SW 1271 (cell line): ENCODE results near the gene SYTL3.

ENCODE experiments used
- DNase-seq, 2 experiments: peaks; one replicate each; lab custom pipeline; 2025; lab: John Stamatoyannopoulos, UW

Gene SYTL3

GRCh38 chr6:158758941-158759479 is 109.2 kb downstream of the SYTL3 start:
- DNase-seq, result no peak

GRCh38 chr6:158759966-158760617 is 110.2 kb downstream of the SYTL3 start:
- no peak for DNase-seq

DNA sequence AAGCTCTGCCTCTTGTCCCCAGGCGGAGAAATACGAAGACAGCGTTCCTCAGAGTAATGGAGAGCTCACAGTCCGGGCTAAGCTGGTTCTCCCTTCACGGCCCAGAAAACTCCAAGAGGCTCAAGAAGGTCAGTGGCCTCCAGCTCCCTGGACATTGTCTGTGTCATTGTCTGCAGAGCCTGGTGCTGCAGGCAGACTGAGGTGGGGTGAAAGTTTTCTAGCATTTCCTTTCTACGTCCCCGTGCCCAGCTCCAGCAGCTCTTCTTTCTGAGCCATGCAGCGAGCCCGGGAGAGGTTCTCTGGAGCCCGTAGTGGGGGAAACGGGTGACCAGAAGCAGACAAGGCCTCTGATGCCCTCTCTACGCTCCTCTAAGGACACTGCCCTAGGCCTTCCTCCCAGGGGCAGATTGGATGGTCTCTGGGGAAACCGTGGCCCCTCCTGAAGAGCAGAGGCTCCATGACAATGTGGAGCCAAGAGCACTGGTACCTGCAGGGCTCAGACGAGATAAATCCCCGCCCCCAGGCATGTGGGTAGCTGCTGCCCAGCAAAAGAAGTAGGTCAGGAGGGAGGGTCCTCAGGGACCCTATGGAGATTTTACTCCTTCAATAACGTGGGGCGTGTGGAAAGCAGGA is 110.9 kb downstream of the SYTL3 start:
- DNase-seq, result no peak

DNA sequence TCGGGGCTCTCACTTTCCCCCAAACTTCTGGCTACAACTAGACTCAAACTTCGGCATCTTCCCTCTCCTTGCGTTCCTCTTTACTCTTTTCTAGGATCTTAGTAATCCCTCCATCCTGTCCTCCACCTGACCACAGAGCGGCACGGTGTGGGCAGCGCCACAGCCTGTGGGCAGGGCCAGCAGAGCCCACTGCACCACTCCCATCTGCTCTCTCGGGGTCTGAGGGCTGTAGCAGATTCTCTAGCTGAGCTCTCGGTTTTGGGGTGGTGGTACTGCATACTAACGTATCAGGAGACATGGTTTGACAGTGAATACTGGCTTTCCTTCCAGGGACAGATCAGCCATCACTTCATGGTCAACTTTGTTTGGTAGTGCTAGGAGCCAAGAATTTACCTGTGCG is 111.9 kb downstream of the SYTL3 start:
- DNase-seq, result no peak

DNA sequence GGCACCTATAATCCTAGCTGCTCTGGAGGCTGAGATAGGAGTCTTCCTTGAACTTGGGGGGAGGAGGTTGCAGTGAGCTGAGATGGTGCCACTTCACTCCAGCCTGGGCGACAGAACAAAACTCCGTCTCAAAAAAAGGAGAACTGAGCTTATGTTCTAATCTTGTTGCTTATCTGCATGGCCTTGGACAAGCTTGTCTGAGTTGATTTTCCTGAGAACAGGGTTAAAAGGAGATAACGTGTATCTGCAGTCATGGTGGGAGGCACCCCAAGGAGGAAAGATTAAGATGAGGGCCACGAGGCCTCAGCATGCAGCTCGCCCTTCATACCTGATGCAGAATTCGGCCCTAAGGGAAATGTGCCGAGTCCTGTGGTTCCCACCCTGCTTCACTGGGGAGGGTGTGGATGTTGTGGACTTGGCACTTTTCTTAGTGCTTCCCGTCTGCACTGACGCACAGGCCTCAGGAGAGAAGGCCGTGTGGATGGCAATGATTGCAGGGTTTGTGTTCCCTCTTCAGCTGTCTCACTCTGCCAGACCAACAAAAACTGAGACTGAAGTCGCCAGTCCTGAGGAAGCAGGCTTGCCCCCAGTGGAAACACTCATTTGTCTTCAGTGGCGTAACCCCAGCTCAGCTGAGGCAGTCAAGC is 113.1 kb downstream of the SYTL3 start:
- DNase-seq, result no peak

GRCh38 chr6:158763434-158764182 is 113.8 kb downstream of the SYTL3 start:
- no peak for DNase-seq

- no peak for DNase-seq
Observed at GRCh38 chr6:158764183-158764849, 114.5 kb downstream of the SYTL3 start.

GRCh38 chr6:158764926-158765325 is 115.1 kb downstream of the SYTL3 start:
- no peak for DNase-seq

DNA sequence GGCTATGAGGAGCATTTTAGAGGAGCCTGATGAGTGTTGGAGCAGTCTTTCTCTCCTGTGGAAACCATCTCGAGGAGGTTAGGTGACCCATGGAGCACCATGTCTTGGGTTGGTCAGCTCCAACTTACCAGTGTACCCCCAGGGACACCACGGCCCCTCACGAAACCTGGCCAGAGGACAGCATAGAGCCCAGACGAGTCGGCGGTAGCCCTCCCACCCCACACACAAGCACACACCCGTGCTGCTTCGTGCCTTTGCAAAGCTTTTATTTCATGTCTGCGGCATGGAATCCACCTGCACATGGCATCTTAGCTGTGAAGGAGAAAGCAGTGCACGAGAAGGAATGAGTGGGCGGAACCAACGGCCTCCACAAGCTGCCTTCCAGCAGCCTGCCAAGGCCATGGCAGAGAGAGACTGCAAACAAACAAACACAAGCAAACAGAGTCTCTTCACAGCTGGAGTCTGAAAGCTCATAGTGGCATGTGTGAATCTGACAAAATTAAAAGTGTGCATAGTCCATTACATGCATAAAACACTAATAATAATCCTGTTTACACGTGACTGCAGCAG is 115.7 kb downstream of the SYTL3 start:
- DNase-seq, result no peak

DNA sequence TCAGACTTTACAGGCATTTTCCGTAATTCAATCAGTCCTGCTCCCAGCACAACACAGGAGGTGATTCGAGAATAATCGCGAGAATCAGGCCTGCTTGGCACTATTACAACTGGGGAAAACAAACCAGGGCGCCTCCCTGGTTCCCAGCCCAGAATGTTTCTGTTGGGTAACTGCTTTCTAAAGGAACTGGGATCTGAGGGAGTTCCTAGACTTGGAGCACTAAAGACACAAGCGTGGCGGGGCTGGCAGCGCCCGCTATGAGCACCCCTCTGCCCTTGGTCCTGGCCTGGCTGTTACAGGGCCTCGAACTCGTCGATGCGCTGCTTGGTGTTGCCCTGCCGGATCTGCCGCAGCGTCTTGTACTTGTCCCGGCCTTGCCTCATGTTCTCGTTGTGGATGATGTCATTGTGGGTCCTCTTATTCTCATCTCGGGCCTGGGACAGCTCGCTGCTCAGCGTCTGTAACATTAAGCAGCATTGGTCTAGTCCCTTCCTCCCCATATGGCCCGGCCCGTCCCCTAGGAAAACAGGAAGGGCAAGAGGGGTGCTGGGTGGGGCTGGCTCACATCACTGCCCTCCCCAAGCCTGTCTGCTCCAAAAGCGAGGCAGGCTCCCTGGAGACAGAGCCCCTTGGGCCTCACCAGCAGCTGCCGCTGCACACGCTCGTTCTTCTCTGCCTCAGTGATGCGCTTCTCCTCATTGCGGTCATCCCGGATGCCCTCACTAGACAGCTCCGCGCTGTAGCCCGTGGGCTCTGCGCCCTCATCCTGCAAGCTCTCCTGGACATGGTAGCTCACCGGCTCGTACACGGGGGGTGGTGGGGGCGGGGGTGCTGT is 117.0 kb downstream of the SYTL3 start:
- DNase-seq, result no peak

- DNase-seq, result no peak
Observed at GRCh38 chr6:158767709-158768108, 117.9 kb downstream of the SYTL3 start.

- DNase-seq, result no peak
Observed at GRCh38 chr6:158768436-158768835, 118.6 kb downstream of the SYTL3 start.

DNA sequence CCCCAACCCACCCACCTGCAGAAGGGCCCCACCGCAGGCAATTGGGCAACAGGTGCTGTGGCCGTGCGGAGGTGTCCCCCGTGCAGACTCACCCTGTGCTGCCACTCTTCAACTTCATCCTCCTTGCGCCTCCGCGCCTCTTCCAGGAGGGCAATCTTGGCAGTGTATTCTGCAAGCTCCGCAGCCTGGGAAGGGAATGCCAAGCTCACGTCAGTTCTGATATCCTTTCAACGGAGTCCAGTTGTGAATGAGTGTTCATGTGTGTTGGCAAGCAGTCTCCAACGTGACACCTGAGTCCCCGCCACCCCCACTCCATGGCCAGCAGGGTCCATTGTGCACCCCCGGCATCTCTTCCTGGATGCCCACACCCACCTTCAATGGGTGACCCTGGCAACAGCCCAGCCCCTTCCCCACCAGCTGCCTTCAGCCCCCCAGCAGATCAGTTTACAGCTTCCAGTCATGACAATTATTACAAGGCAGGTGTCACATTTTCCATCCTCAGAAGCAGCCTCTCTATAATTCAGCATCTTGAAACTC is 119.4 kb downstream of the SYTL3 start:
- DNase-seq, result no peak

- no peak for DNase-seq
Observed at GRCh38 chr6:158769771-158770432, 120.0 kb downstream of the SYTL3 start.

DNA sequence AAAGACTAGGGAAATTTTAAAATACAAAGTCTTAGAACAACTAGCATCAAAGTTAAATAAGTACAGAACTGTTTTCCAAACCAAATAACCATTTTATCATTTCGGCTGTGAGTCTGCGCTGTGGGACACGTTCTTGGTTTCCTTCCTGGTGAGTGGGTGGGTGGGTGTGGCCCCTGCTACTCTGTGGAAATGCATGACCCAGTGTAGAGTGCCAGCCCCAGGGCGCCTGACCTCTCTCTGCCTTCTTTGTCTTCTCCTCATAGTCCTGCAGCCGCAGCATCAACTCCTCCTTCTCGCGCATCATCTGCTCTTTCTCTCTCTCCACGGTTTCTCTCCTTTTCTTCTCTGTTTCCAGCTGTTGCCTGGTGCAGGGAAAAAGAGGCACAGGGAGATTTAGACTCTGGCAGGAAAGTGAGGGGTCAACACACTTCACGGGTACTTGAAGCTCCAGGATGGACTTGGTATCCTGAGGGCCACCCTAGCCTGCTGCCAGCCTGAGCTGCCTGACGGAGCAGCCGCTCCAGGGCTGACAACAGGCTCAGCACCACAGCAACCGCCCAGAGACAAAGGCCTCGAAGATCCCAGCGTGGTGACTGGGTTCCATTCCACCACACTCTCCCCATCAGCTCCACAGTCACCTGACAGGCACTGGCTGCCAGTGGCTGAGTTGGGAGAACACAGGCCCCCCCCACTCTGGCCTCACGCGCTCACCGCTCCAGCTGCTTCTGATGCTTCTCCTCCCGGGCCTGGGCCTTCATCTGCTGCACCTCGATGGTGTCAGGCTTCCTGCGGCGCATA is 120.9 kb downstream of the SYTL3 start:
- no peak for DNase-seq

DNA sequence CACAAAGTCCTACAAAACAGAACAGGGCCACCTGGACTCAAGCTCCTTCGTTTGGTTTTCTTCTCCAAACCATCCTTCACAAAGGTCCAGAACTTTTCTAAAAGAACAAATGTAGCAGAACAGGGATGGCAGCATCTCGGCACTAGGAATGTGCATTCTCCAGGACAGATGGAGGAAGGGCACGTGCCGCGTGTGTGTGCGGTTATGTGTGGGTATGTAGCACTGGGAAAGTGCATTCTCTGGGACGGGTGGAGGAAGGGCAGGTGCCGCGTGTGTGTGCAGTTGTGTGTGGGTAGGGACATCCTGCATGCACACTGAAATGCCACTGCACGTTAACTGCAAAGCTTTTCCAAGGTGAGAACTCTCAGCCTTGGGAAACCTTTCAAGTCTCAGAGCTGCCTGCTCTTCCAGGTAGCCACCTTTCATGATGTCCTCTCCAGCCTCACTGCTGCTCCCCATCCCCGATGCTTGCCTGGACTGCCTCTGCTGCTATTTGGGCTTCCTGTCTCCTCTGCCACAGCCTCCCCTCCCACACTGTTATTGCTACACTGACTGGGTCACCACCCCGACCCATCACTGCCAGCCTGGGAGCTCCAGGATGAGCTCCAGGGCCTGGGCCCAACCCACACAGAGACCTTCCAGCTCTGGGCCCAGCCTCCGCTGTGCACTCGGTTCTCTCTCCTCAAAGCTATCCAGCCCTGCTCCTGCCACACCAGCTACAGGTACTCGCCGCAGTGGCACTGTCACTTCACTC is 121.7 kb downstream of the SYTL3 start:
- no peak for DNase-seq

DNA sequence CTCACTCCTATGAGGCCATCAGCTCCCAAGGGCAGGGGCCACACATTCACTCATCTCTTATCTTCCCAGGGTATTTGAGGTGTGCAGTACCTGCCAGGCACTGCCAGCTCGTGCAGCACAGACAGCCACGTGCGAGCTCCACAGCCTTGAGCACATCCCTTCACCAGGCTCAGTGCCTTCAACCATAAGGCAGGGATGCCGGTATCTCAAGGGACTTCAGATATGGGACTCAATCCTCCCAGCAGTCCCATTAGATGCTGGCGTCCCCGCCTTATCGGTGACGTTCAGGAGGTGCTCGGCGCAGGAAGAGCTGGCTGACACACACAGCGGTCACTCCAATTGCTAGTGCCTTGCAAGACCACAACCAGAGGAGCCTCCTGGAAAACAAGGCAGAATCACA is 122.3 kb downstream of the SYTL3 start:
- DNase-seq, result no peak

- peak in 1 of 2 experiments; percentile 11 for DNase-seq
Observed at GRCh38 chr6:158772851-158773371, 123.1 kb downstream of the SYTL3 start.
